Panc1 (cell line): ENCODE measurements around the gene KRT15. TPM values are rescaled to one million over a fixed set of nuclear protein-coding genes. Genes with fewer than 3 reads are reported as not detected.

Experiments
- ATAC-seq: fragments of 200-7000 bp; cut with Tn5 transposase; 2 replicates; pipeline ENCODE4 v1.9.1; 2020; ENCODE audit warnings: mild to moderate bottlenecking, moderate library complexity
- BruUV-seq: library from RNA; stranded (reverse); fragments of 400-500 nt; replicated peaks from 2 replicates; lab custom pipeline; 2021; lab: Mats Ljungman, UMichigan
- CTCF ChIA-PET: fragments of 300-600 bp; sonication (Branson Sonifier 250); formaldehyde crosslinking; loops from one replicate; lab custom pipeline; 2022; ENCODE audit warnings: antibody characterized with exemption; lab: Charles Lee
- POLR2A ChIA-PET: fragments of 300-600 bp; sonication (Branson Sonifier 250); formaldehyde crosslinking; loops from one replicate; lab custom pipeline; 2022; ENCODE audit warnings: antibody characterized with exemption; lab: Charles Lee
- DNase-seq: peaks from one replicate; pipeline ENCODE4 v3.0.0-alpha.2; 2010; ENCODE audit warnings: low read depth, low spot score
- H3K27ac ChIP-seq: 2 replicates; pipeline ENCODE4 v1.5.1; 2011; ENCODE audit warnings: mild to moderate bottlenecking, low read length, inconsistent platforms
- H3K27me3 ChIP-seq: fragments of 200-500 bp; sonication (Bioruptor generic); 2 replicates; pipeline ENCODE4 v1.6.0; 2014; ENCODE audit warnings: low read length, inconsistent platforms; ENCODE audit not compliant: control insufficient read depth, insufficient read depth
- H3K36me3 ChIP-seq: fragments of 200-500 bp; sonication (Bioruptor generic); 2 replicates; pipeline ENCODE4 v1.5.1; 2014; ENCODE audit warnings: inconsistent platforms, mild to moderate bottlenecking, low read length, moderate library complexity; ENCODE audit not compliant: control insufficient read depth, insufficient read depth
- H3K4me1 ChIP-seq: 2 replicates; pipeline ENCODE4 v1.5.1; 2011; ENCODE audit warnings: inconsistent platforms, mild to moderate bottlenecking, low read length, moderate library complexity; ENCODE audit not compliant: control insufficient read depth, insufficient read depth
- H3K4me3 ChIP-seq, 2 experiments: 2 replicates each; pipeline ENCODE4 v1.5.1; 2011 to 2012; ENCODE audit warnings: low read depth in 2 of 2, low read length in 2 of 2, mild to moderate bottlenecking in 2 of 2, inconsistent platforms in 1 of 2, moderate library complexity in 1 of 2
- H3K9me3 ChIP-seq: fragments of 200-500 bp; sonication (Bioruptor generic); 2 replicates; pipeline ENCODE4 v1.5.1; 2014; ENCODE audit warnings: low read depth, mild to moderate bottlenecking, inconsistent platforms, low read length, moderate library complexity; ENCODE audit not compliant: control insufficient read depth, insufficient read depth
- POLR2AphosphoS5 ChIP-seq: IDR thresholded peaks from 2 replicates; pipeline ENCODE4 v1.6.1; 2012; ENCODE audit warnings: mild to moderate bottlenecking, low read depth, low read length, moderate library complexity
- SIN3A ChIP-seq: IDR thresholded peaks from 2 replicates; pipeline ENCODE4 v1.6.1; 2012; ENCODE audit warnings: low read depth, mild to moderate bottlenecking, low read length, moderate library complexity, borderline replicate concordance; ENCODE audit not compliant: insufficient read depth
- TCF7L2 ChIP-seq: IDR thresholded peaks from 2 replicates; pipeline ENCODE4 v1.6.1; 2011; ENCODE audit warnings: mild to moderate bottlenecking, low read depth, low read length, inconsistent platforms
- in situ Hi-C: cut with HindIII; loops from 2 replicates; pipeline ENCODE4 v1.10.0; 2016; ENCODE audit warnings: low sequenced_read_pairs, low pct_unique_long_range_greater_than_20kb
- intact Hi-C: fragments of 100-400 bp; cut with micrococcal nuclease; formaldehyde crosslinking; loops from one replicate; pipeline ENCODE4 v1.10.0; 2022; ENCODE audit not compliant: unreplicated experiment
- total RNA-seq: library from RNA; stranded (reverse); gene quantifications from one replicate; pipeline ENCODE4 v1.2.1, GENCODE V29; 2021; ENCODE audit not compliant: unreplicated experiment
- TF ChIP-seq, protein P1 (sequence below): fragments of 450-650 bp; IDR thresholded peaks from 2 replicates; pipeline ENCODE4 v1.5.1; 2017; ENCODE audit warnings: mild to moderate bottlenecking
- TF ChIP-seq, protein P2 (sequence below), 2 experiments: IDR thresholded peaks; 2 replicates each; pipeline ENCODE4 v1.6.1; 2011 to 2012; ENCODE audit warnings: low read depth in 2 of 2, control low read depth in 1 of 2, low read length in 1 of 2, mild to moderate bottlenecking in 1 of 2, moderate library complexity in 1 of 2; ENCODE audit not compliant: insufficient read depth in 1 of 2

Gene KRT15
- total RNA-seq, 1 experiment from 2014 or later = 70.4 TPM

DNA sequence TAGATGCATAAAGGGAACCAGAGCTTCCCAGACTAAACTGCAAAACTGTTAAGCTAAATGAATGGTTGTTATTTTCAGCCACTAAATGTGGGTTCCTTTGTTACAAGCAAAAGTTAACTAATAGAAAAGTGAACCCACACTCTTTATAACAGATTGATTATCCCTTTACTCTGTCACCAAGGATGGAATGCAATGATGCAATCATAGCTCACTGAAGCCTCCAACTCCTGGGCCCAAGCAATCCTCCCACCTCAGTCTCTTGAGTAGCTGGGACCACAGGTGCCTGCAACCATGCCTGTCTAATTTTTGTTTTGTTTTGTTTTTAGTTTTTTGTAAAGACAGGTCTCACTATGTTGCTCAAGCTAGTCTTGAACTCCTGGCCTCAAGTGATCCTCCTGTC lies 46.6 kb upstream of the KRT15 start:
- H3K27ac ChIP-seq = no peak overlapping the region
- no TSS peak for BruUV-seq
- H3K36me3 ChIP-seq = no peaks in the 10 kb centered on the region
- ChIA-PET POLR2A (interaction anchor here (0.5 kb wide), 1 partner anchor 14 kb away, joined by 3 read pairs; no protein-coding TSS in a partner anchor), CTCF (interaction anchor here (0.6 to 2.0 kb wide), 4 partner anchors 8 to 83 kb away, joined by 3 to 8 read pairs (median 4); no protein-coding TSS in a partner anchor)
- ATAC-seq = no peak
- H3K27me3 ChIP-seq = peaks cover 3% of the 10 kb centered on the region; the same call in 1 of the 2 replicates
- TF ChIP-seq TCF7L2 = no peak
- TF ChIP-seq, protein P1, sequence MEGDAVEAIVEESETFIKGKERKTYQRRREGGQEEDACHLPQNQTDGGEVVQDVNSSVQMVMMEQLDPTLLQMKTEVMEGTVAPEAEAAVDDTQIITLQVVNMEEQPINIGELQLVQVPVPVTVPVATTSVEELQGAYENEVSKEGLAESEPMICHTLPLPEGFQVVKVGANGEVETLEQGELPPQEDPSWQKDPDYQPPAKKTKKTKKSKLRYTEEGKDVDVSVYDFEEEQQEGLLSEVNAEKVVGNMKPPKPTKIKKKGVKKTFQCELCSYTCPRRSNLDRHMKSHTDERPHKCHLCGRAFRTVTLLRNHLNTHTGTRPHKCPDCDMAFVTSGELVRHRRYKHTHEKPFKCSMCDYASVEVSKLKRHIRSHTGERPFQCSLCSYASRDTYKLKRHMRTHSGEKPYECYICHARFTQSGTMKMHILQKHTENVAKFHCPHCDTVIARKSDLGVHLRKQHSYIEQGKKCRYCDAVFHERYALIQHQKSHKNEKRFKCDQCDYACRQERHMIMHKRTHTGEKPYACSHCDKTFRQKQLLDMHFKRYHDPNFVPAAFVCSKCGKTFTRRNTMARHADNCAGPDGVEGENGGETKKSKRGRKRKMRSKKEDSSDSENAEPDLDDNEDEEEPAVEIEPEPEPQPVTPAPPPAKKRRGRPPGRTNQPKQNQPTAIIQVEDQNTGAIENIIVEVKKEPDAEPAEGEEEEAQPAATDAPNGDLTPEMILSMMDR = no peak
- TF ChIP-seq POLR2AphosphoS5 = no peak
- TF ChIP-seq SIN3A = no peak
- TF ChIP-seq, protein P2, sequence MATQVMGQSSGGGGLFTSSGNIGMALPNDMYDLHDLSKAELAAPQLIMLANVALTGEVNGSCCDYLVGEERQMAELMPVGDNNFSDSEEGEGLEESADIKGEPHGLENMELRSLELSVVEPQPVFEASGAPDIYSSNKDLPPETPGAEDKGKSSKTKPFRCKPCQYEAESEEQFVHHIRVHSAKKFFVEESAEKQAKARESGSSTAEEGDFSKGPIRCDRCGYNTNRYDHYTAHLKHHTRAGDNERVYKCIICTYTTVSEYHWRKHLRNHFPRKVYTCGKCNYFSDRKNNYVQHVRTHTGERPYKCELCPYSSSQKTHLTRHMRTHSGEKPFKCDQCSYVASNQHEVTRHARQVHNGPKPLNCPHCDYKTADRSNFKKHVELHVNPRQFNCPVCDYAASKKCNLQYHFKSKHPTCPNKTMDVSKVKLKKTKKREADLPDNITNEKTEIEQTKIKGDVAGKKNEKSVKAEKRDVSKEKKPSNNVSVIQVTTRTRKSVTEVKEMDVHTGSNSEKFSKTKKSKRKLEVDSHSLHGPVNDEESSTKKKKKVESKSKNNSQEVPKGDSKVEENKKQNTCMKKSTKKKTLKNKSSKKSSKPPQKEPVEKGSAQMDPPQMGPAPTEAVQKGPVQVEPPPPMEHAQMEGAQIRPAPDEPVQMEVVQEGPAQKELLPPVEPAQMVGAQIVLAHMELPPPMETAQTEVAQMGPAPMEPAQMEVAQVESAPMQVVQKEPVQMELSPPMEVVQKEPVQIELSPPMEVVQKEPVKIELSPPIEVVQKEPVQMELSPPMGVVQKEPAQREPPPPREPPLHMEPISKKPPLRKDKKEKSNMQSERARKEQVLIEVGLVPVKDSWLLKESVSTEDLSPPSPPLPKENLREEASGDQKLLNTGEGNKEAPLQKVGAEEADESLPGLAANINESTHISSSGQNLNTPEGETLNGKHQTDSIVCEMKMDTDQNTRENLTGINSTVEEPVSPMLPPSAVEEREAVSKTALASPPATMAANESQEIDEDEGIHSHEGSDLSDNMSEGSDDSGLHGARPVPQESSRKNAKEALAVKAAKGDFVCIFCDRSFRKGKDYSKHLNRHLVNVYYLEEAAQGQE (IDR thresholded peaks at IDR 0.05; ENCODE audit: insufficient read depth in 1 of 2, low read depth in 2 of 2, low read length in 1 of 2) = no peak
- intact Hi-C loops (no loop called here), in situ Hi-C loops (no loop called here)
- no peak overlapping the region for H3K4me3 ChIP-seq
- no peaks in the 10 kb centered on the region for H3K9me3 ChIP-seq
- no peaks in the 10 kb centered on the region for H3K4me1 ChIP-seq
- no peak for DNase-seq

DNA sequence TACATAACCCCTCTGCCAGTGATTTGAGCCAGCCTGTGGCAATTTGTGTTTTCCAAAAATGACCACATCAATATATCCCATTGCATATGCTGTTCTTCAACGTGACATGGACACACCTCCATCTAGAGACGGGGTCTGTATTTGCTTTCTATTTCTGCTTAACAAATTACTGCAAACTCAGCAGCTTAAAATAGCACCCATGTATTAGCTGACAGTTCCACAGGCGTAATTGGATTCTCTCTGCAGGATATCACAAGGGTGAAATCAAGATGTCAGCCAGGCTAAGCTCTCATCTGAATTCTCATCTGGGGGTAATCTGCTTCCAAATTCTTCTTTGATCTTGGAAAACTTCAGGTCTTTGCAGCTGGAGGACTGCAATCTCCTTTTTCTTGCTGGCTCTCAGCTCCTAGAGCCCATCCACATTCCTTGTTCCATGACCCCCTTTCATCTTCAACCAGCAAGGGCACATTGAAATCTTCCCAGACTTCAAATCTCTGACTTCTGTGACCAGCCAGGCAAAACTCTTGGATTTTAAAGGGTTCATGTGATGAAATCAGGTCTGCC lies 45.0 kb upstream of the KRT15 start:
- intact Hi-C loops (no loop called here), in situ Hi-C loops (no loop called here)
- H3K9me3 ChIP-seq = no peaks in the 10 kb centered on the region
- ChIA-PET CTCF (interaction anchor here (2.0 kb wide), 1 partner anchor 15 kb away, joined by 8 read pairs; no protein-coding TSS in a partner anchor), POLR2A (no interaction called here)
- ATAC-seq (no peak), DNase-seq (no peak)
- H3K4me1 ChIP-seq = no peaks in the 10 kb centered on the region
- peaks cover 3% of the 10 kb centered on the region; the same call in 1 of the 2 replicates for H3K27me3 ChIP-seq
- no peaks in the 10 kb centered on the region for H3K36me3 ChIP-seq
- no TSS peak for BruUV-seq
- H3K27ac ChIP-seq = no peak overlapping the region
- no peak overlapping the region for H3K4me3 ChIP-seq
- TF ChIP-seq SIN3A = no peak
- no peak for TF ChIP-seq TCF7L2
- TF ChIP-seq, protein P1 = no peak
- no peak for TF ChIP-seq POLR2AphosphoS5
- TF ChIP-seq, protein P2 (IDR thresholded peaks at IDR 0.05; ENCODE audit: insufficient read depth in 1 of 2, low read depth in 2 of 2, low read length in 1 of 2) = no peak
